Breast epithelium (tissue), 3 donors: ENCODE data around the gene REPS2.

Source experiments
- CTCF ChIP-seq, 3 donors: fragments of 450-650 bp; IDR thresholded peaks; one replicate each; pipeline ENCODE4 v1.5.1; 2016 to 2017; ENCODE audit warnings: antibody characterized with exemption in 3 of 3, mild to moderate bottlenecking in 3 of 3, moderate library complexity in 3 of 3
- POLR2A ChIP-seq: fragments of 450-650 bp; IDR thresholded peaks from one replicate; pipeline ENCODE4 v1.6.1; 2016; ENCODE audit warnings: antibody characterized with exemption, mild to moderate bottlenecking, moderate library complexity

- TF ChIP-seq CTCF (IDR thresholded peaks at IDR 0.05) (no peak), POLR2A (no peak)
Measured at GRCh38 chrX:17012465-17012864, 66.0 kb downstream of the REPS2 start.
